Ishikawa (cell line): ENCODE results near the gene FDX2.

Experiments
- CEBPB ChIP-seq: IDR thresholded peaks from 2 replicates; pipeline ENCODE4 v1.6.1; 2012
- CREB1 ChIP-seq: IDR thresholded peaks from 2 replicates; pipeline ENCODE4 v1.6.1; 2012; ENCODE audit warnings: low read depth
- EP300 ChIP-seq: IDR thresholded peaks from 2 replicates; pipeline ENCODE4 v1.6.1; 2012; ENCODE audit warnings: borderline replicate concordance
- FOXM1 ChIP-seq: IDR thresholded peaks from 2 replicates; pipeline ENCODE4 v1.6.1; 2012; ENCODE audit warnings: low read depth, borderline replicate concordance
- MAX ChIP-seq: IDR thresholded peaks from 2 replicates; pipeline ENCODE4 v1.6.1; 2012
- RAD21 ChIP-seq: IDR thresholded peaks from 2 replicates; pipeline ENCODE4 v1.6.1; 2012; ENCODE audit warnings: low read depth
- TAF1 ChIP-seq: IDR thresholded peaks from 2 replicates; pipeline ENCODE4 v1.6.1; 2012; ENCODE audit warnings: low read depth, mild to moderate bottlenecking
- TCF12 ChIP-seq: IDR thresholded peaks from 2 replicates; pipeline ENCODE4 v1.6.1; 2012; ENCODE audit warnings: low read depth
- TEAD4 ChIP-seq: IDR thresholded peaks from 2 replicates; pipeline ENCODE4 v1.6.1; 2012
- YY1 ChIP-seq: IDR thresholded peaks from 2 replicates; pipeline ENCODE4 v1.6.1; 2012; ENCODE audit warnings: low read depth
- ZBTB7A ChIP-seq: IDR thresholded peaks from 2 replicates; pipeline ENCODE4 v1.6.1; 2012; ENCODE audit warnings: low read depth
- TF ChIP-seq, protein P1 (sequence below): IDR thresholded peaks from 2 replicates; pipeline ENCODE4 v1.6.1; 2012

GRCh38 chr19:10335352-10335985 lies 19.7 kb upstream of the FDX2 start:
- TF ChIP-seq CEBPB (no peak), TAF1 (no peak), EP300 (no peak), RAD21 (no peak), ZBTB7A (no peak), CREB1 (no peak), TEAD4 (no peak), FOXM1 (no peak), TCF12 (no peak), MAX (no peak), YY1 (no peak)
- TF ChIP-seq, protein P1, sequence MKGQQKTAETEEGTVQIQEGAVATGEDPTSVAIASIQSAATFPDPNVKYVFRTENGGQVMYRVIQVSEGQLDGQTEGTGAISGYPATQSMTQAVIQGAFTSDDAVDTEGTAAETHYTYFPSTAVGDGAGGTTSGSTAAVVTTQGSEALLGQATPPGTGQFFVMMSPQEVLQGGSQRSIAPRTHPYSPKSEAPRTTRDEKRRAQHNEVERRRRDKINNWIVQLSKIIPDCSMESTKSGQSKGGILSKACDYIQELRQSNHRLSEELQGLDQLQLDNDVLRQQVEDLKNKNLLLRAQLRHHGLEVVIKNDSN = no peak
